H1 (cell line): ENCODE measurements around the gene ARID5A. TPM values are rescaled to one million over a fixed set of nuclear protein-coding genes. Genes with fewer than 3 reads are reported as not detected.

Experiments
- CBX8 ChIP-seq: fragments of 300-800, 300-1000 bp; sonication (generic); IDR thresholded peaks from 2 replicates; pipeline ENCODE4 v1.7.1; 2016; ENCODE audit warnings: low read depth, low read length, borderline replicate concordance
- CHD1 ChIP-seq: IDR thresholded peaks from 2 replicates; pipeline ENCODE4 v1.6.1; 2012; ENCODE audit warnings: low read depth, low read length, improper control_type of control experiment
- CTCF ChIP-seq, 3 experiments: IDR thresholded peaks; 1 replicate in 2 of 3; 2 replicates in 1 of 3; pipeline versions ENCODE4 v1.5.1 to v1.6.1; 2011; ENCODE audit warnings: low read length in 3 of 3, mild to moderate bottlenecking in 3 of 3, inconsistent platforms in 2 of 3, low read depth in 1 of 3, moderate library complexity in 1 of 3; ENCODE audit not compliant: insufficient read depth in 1 of 3; ENCODE audit errors: control extremely low read depth in 1 of 3
- HDAC6 ChIP-seq: IDR thresholded peaks from one replicate; pipeline ENCODE4 v1.7.1; 2012; ENCODE audit warnings: low read depth, mild to moderate bottlenecking, inconsistent platforms, low read length, moderate library complexity
- JUND ChIP-seq: IDR thresholded peaks from 2 replicates; pipeline ENCODE4 v1.6.1; 2011; ENCODE audit warnings: mild to moderate bottlenecking, improper control_type of control experiment, low read length
- POLR2AphosphoS5 ChIP-seq: IDR thresholded peaks from 2 replicates; pipeline ENCODE4 v1.6.1; 2011; ENCODE audit warnings: low read depth, low read length
- SIX5 ChIP-seq: IDR thresholded peaks from 2 replicates; pipeline ENCODE4 v1.6.1; 2011; ENCODE audit warnings: mild to moderate bottlenecking, low read depth, low read length
- polyA plus RNA-seq, 7 experiments: library from polyadenylated mRNA; depleted of rRNA in 3 of 7; stranded (reverse) in 5 of 7; unstranded in 2 of 7; fragments of >200 nt in 5 of 7; fragments of 200-250 nt in 2 of 7; gene quantifications; 1 replicate in 5 of 7; 2 replicates in 1 of 7; 4 replicates in 1 of 7; pipeline versions ENCODE4 v1.2.1 to v1.2.3, GENCODE V29; 2011 to 2013; ENCODE audit warnings: missing spikeins in 2 of 7, mixed read lengths in 2 of 7
- total RNA-seq: library from RNA; stranded (reverse); fragmentation: NEBNext Ultra II Directional; extraction: Animal tissue kit (Norgen Biotek cat#: 25700); gene quantifications from 2 replicates; pipeline ENCODE4 v1.2.1, GENCODE V29; 2021
- TF ChIP-seq, protein P1 (sequence below): fragments of 300-600 bp; sonication (generic); IDR thresholded peaks from 2 replicates; pipeline ENCODE4 v1.7.1; 2012; ENCODE audit warnings: low read length, moderate library complexity, mild to moderate bottlenecking, inconsistent platforms; ENCODE audit not compliant: insufficient replicate concordance

The ARID5A gene
- total and polyA plus RNA-seq, 2 of the 8 experiments (the other 6 are each of a cell fraction or from before 2014, with no cell fraction given): 3.3 to 5.3 TPM

GRCh38 chr2:96552315-96553175 lies 16.0 kb downstream of the ARID5A start (continued):
- TF ChIP-seq, protein P1, sequence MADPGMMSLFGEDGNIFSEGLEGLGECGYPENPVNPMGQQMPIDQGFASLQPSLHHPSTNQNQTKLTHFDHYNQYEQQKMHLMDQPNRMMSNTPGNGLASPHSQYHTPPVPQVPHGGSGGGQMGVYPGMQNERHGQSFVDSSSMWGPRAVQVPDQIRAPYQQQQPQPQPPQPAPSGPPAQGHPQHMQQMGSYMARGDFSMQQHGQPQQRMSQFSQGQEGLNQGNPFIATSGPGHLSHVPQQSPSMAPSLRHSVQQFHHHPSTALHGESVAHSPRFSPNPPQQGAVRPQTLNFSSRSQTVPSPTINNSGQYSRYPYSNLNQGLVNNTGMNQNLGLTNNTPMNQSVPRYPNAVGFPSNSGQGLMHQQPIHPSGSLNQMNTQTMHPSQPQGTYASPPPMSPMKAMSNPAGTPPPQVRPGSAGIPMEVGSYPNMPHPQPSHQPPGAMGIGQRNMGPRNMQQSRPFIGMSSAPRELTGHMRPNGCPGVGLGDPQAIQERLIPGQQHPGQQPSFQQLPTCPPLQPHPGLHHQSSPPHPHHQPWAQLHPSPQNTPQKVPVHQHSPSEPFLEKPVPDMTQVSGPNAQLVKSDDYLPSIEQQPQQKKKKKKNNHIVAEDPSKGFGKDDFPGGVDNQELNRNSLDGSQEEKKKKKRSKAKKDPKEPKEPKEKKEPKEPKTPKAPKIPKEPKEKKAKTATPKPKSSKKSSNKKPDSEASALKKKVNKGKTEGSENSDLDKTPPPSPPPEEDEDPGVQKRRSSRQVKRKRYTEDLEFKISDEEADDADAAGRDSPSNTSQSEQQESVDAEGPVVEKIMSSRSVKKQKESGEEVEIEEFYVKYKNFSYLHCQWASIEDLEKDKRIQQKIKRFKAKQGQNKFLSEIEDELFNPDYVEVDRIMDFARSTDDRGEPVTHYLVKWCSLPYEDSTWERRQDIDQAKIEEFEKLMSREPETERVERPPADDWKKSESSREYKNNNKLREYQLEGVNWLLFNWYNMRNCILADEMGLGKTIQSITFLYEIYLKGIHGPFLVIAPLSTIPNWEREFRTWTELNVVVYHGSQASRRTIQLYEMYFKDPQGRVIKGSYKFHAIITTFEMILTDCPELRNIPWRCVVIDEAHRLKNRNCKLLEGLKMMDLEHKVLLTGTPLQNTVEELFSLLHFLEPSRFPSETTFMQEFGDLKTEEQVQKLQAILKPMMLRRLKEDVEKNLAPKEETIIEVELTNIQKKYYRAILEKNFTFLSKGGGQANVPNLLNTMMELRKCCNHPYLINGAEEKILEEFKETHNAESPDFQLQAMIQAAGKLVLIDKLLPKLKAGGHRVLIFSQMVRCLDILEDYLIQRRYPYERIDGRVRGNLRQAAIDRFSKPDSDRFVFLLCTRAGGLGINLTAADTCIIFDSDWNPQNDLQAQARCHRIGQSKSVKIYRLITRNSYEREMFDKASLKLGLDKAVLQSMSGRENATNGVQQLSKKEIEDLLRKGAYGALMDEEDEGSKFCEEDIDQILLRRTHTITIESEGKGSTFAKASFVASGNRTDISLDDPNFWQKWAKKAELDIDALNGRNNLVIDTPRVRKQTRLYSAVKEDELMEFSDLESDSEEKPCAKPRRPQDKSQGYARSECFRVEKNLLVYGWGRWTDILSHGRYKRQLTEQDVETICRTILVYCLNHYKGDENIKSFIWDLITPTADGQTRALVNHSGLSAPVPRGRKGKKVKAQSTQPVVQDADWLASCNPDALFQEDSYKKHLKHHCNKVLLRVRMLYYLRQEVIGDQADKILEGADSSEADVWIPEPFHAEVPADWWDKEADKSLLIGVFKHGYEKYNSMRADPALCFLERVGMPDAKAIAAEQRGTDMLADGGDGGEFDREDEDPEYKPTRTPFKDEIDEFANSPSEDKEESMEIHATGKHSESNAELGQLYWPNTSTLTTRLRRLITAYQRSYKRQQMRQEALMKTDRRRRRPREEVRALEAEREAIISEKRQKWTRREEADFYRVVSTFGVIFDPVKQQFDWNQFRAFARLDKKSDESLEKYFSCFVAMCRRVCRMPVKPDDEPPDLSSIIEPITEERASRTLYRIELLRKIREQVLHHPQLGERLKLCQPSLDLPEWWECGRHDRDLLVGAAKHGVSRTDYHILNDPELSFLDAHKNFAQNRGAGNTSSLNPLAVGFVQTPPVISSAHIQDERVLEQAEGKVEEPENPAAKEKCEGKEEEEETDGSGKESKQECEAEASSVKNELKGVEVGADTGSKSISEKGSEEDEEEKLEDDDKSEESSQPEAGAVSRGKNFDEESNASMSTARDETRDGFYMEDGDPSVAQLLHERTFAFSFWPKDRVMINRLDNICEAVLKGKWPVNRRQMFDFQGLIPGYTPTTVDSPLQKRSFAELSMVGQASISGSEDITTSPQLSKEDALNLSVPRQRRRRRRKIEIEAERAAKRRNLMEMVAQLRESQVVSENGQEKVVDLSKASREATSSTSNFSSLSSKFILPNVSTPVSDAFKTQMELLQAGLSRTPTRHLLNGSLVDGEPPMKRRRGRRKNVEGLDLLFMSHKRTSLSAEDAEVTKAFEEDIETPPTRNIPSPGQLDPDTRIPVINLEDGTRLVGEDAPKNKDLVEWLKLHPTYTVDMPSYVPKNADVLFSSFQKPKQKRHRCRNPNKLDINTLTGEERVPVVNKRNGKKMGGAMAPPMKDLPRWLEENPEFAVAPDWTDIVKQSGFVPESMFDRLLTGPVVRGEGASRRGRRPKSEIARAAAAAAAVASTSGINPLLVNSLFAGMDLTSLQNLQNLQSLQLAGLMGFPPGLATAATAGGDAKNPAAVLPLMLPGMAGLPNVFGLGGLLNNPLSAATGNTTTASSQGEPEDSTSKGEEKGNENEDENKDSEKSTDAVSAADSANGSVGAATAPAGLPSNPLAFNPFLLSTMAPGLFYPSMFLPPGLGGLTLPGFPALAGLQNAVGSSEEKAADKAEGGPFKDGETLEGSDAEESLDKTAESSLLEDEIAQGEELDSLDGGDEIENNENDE: no peak
- TF ChIP-seq SIX5 (no peak), POLR2AphosphoS5 (no peak), CBX8 (no peak), CTCF (IDR thresholded peaks at IDR 0.05; ENCODE audit: control extremely low read depth in 1 of 3, insufficient read depth in 1 of 3, low read depth in 1 of 3, low read length in 3 of 3) (no peak), HDAC6 (no peak), JUND (no peak), CHD1 (no peak)
